ENCODE data around the gene SCFD2. TPM values are rescaled to one million over a fixed set of nuclear protein-coding genes. Genes with fewer than 3 reads are reported as not detected.

SCFD2 gene
- total RNA-seq, 1 donor from 2014 or later, result 11.0 TPM

GRCh38 chr4:53000560-53000959, 365.3 kb downstream of the SCFD2 start:
- Histone ChIP-seq H3K36me3 (ENCODE audit: control insufficient read depth, insufficient read depth, low read length) (no peaks in the 10 kb centered on the region), H3K27me3 (ENCODE audit: control insufficient read depth, insufficient read depth, low read length) (no peaks in the 10 kb centered on the region), H3K4me3 (ENCODE audit: low read depth, low read length) (no peak overlapping the region)
- TF ChIP-seq CTCF (IDR thresholded peaks at IDR 0.05; ENCODE audit: insufficient read depth, low read length, poor library complexity, severe bottlenecking), result no peak
- DNase-seq (ENCODE audit: low read depth), result no peak

- DNase-seq (ENCODE audit: low read depth), result no peak
- no peak for TF ChIP-seq CTCF (IDR thresholded peaks at IDR 0.05; ENCODE audit: insufficient read depth, low read length, poor library complexity, severe bottlenecking)
- Histone ChIP-seq H3K27me3 (ENCODE audit: control insufficient read depth, insufficient read depth, low read length) (no peaks in the 10 kb centered on the region), H3K36me3 (ENCODE audit: control insufficient read depth, insufficient read depth, low read length) (no peaks in the 10 kb centered on the region), H3K4me3 (ENCODE audit: low read depth, low read length) (no peak overlapping the region)
Observed at GRCh38 chr4:52999626-53000025, 366.2 kb downstream of the SCFD2 start.

- no peaks in the 10 kb centered on the region for H3K27me3 ChIP-seq (ENCODE audit: control insufficient read depth, insufficient read depth, low read length)
- no peaks in the 10 kb centered on the region for H3K36me3 ChIP-seq (ENCODE audit: control insufficient read depth, insufficient read depth, low read length)
- no peak for DNase-seq (ENCODE audit: low read depth)
- no peak for TF ChIP-seq CTCF (IDR thresholded peaks at IDR 0.05; ENCODE audit: insufficient read depth, low read length, poor library complexity, severe bottlenecking)
- H3K4me3 ChIP-seq (ENCODE audit: low read depth, low read length), result no peak overlapping the region
Observed at GRCh38 chr4:52998413-52998812, 367.4 kb downstream of the SCFD2 start.

GRCh38 chr4:52997132-52997416, 368.8 kb downstream of the SCFD2 start:
- no peak for DNase-seq (ENCODE audit: low read depth)
- Histone ChIP-seq H3K4me3 (ENCODE audit: low read depth, low read length) (no peak overlapping the region), H3K36me3 (ENCODE audit: control insufficient read depth, insufficient read depth, low read length) (no peaks in the 10 kb centered on the region), H3K27me3 (ENCODE audit: control insufficient read depth, insufficient read depth, low read length) (no peaks in the 10 kb centered on the region)
- TF ChIP-seq CTCF (IDR thresholded peaks at IDR 0.05; ENCODE audit: insufficient read depth, low read length, poor library complexity, severe bottlenecking), result no peak

- Histone ChIP-seq H3K27me3 (ENCODE audit: control insufficient read depth, insufficient read depth, low read length) (no peaks in the 10 kb centered on the region), H3K36me3 (ENCODE audit: control insufficient read depth, insufficient read depth, low read length) (no peaks in the 10 kb centered on the region), H3K4me3 (ENCODE audit: low read depth, low read length) (no peak overlapping the region)
- TF ChIP-seq CTCF (IDR thresholded peaks at IDR 0.05; ENCODE audit: insufficient read depth, low read length, poor library complexity, severe bottlenecking), result no peak
- no peak for DNase-seq (ENCODE audit: low read depth)
Observed at GRCh38 chr4:52996261-52997131, 369.4 kb downstream of the SCFD2 start.
